Lung (tissue), 12 donors: ENCODE results near the gene SPAG6. TPM values are rescaled to one million over a fixed set of nuclear protein-coding genes. Genes with fewer than 3 reads are reported as not detected.

Experiments used
- ATAC-seq: fragments of 200-7000 bp; cut with Tn5 transposase; one replicate; pipeline ENCODE4 v1.9.1; 2020; ENCODE audit warnings: moderate number of reproducible peaks; ENCODE audit not compliant: insufficient read depth, low FRiP score
- DNase-seq, 3 donors: peaks; one replicate each; pipeline ENCODE4 v3.0.0-alpha.2; 2013 to 2017
- H3K27ac ChIP-seq, 2 donors: one replicate each; pipeline ENCODE4 v1.5.1; 2013; ENCODE audit warnings: mild to moderate bottlenecking in 2 of 2, moderate library complexity in 2 of 2, control low read depth in 1 of 2, inconsistent platforms in 1 of 2, low read depth in 1 of 2, low read length in 1 of 2
- H3K27me3 ChIP-seq, 3 donors: one replicate each; pipeline ENCODE4 v1.5.1; 2013; ENCODE audit warnings: low read length in 2 of 3; ENCODE audit not compliant: control insufficient read depth in 3 of 3, insufficient read depth in 3 of 3
- H3K36me3 ChIP-seq, 4 donors: one replicate each; pipeline ENCODE4 v1.5.1; 2013; ENCODE audit warnings: low read length in 4 of 4, mild to moderate bottlenecking in 1 of 4, moderate library complexity in 1 of 4; ENCODE audit not compliant: control insufficient read depth in 4 of 4, insufficient read depth in 4 of 4
- H3K4me1 ChIP-seq, 5 donors: one replicate each; pipeline ENCODE4 v1.5.1; 2013; ENCODE audit warnings: low read length in 5 of 5, mild to moderate bottlenecking in 2 of 5, moderate library complexity in 1 of 5; ENCODE audit not compliant: control insufficient read depth in 5 of 5, insufficient read depth in 5 of 5
- H3K4me3 ChIP-seq: one replicate; pipeline ENCODE4 v1.5.1; 2013; ENCODE audit warnings: mild to moderate bottlenecking, control low read depth, moderate library complexity
- H3K9ac ChIP-seq, 2 donors: one replicate each; pipeline ENCODE4 v1.5.1; 2013; ENCODE audit warnings: low read length in 2 of 2, control low read depth in 1 of 2; ENCODE audit not compliant: insufficient read depth in 1 of 2
- H3K9me3 ChIP-seq, 4 donors: one replicate each; pipeline ENCODE4 v1.5.1; 2013; ENCODE audit warnings: low read length in 3 of 4, mild to moderate bottlenecking in 1 of 4, moderate library complexity in 1 of 4; ENCODE audit not compliant: control insufficient read depth in 4 of 4, insufficient read depth in 3 of 4
- WGBS, 2 donors: extraction: QIAGEN DNeasy Blood & Tissue Kit; methylation state at CpG; one replicate each; pipeline ENCODE4 v1.1.7; 2013; 5-methylcytosine and 5-hydroxymethylcytosine counted together
- polyA plus RNA-seq, 2 donors: library from polyadenylated mRNA; stranded (reverse); fragments of 200-250 nt; gene quantifications; one replicate each; pipeline ENCODE4 v1.2.1, GENCODE V29; 2013
- total RNA-seq, 2 donors: library from RNA; depleted of rRNA in 1 of 2; stranded (reverse); fragments of >200 nt in 1 of 2; gene quantifications; one replicate each; pipeline ENCODE4 v1.2.1, GENCODE V29; 2014 to 2021
- TF ChIP-seq, protein P1 (sequence below): IDR thresholded peaks from 2 replicates; pipeline ENCODE4 v1.5.1; 2012; ENCODE audit warnings: mild to moderate bottlenecking; ENCODE audit errors: control extremely low read depth, extremely low read depth
- donor health status: control.
- donor health status: control.
- donor health status: Bipolar disorder and iron deficiency.
- donor health status: healthy.
- donor health status: DM: yes; HTN: yes; CAD: no.

Gene SPAG6
- total and polyA plus RNA-seq, 4 donors: 12.2 to 40.1 (median 23.6) TPM

DNA sequence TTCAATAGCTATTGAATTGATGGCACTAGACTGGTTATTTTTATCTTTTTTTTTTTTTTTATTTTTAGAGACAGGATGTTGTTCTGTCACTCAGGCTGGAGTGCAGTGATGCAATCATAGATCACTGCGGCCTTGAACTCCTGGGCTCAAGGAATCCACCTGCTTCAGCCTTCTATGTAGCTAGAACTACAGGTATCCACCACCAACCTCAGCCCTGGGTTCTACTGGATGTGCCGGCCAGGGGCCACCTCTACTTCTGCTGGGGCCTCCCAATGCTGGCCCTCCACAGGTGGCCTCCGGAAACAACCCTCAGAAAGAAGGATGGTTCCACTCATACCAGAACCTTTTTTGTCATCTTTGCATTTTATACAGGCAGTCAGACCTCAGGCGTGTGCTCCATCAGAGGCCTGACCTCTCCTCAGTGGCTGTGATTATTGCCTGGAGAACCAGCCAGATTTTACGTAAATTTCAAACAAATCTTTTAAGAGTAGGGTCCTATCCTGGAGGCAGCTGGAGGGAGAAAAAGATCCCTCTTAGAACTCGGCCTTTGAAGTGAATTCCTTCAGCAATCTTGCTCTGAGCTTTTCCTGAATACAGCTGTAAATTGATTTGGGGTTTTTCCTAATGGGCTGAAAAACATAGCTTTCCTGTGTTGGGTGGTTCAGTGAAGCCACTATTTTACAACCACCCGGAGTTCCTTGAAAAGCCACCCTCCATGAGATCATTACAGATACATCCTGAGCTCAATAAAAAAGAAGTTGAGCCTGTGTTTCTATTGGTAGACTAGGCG, 110.0 kb downstream of the SPAG6 start:
- H3K27me3 ChIP-seq: no peaks in the 10 kb centered on the region
- no peak for ATAC-seq
- H3K9ac ChIP-seq: no peak overlapping the region
- no peak overlapping the region for H3K27ac ChIP-seq
- H3K9me3 ChIP-seq: no peaks in the 10 kb centered on the region
- DNase-seq: no peak
- TF ChIP-seq, protein P1, sequence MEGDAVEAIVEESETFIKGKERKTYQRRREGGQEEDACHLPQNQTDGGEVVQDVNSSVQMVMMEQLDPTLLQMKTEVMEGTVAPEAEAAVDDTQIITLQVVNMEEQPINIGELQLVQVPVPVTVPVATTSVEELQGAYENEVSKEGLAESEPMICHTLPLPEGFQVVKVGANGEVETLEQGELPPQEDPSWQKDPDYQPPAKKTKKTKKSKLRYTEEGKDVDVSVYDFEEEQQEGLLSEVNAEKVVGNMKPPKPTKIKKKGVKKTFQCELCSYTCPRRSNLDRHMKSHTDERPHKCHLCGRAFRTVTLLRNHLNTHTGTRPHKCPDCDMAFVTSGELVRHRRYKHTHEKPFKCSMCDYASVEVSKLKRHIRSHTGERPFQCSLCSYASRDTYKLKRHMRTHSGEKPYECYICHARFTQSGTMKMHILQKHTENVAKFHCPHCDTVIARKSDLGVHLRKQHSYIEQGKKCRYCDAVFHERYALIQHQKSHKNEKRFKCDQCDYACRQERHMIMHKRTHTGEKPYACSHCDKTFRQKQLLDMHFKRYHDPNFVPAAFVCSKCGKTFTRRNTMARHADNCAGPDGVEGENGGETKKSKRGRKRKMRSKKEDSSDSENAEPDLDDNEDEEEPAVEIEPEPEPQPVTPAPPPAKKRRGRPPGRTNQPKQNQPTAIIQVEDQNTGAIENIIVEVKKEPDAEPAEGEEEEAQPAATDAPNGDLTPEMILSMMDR: no peak
- no peak overlapping the region for H3K4me3 ChIP-seq
- H3K36me3 ChIP-seq: no peaks in the 10 kb centered on the region
- peaks cover 0 to 6% (median 0%) of the 10 kb centered on the region in 5 donors for H3K4me1 ChIP-seq
- WGBS, 2 donors: 86 to 90% methylated on average over 8 of the region's 8 CpGs

GRCh38 chr10:22456486-22456885, 111.2 kb downstream of the SPAG6 start:
- no peak overlapping the region for H3K4me3 ChIP-seq
- no peaks in the 10 kb centered on the region for H3K27me3 ChIP-seq
- H3K4me1 ChIP-seq: peaks cover 0 to 6% (median 0%) of the 10 kb centered on the region in 5 donors
- no peaks in the 10 kb centered on the region for H3K36me3 ChIP-seq
- no peak for DNase-seq
- H3K27ac ChIP-seq: no peak overlapping the region
- no peak for ATAC-seq
- H3K9me3 ChIP-seq: no peaks in the 10 kb centered on the region
- TF ChIP-seq, protein P1: no peak
- H3K9ac ChIP-seq: no peak overlapping the region
- WGBS, 2 donors: 93 to 94% methylated on average over 2 of the region's 2 CpGs

DNA sequence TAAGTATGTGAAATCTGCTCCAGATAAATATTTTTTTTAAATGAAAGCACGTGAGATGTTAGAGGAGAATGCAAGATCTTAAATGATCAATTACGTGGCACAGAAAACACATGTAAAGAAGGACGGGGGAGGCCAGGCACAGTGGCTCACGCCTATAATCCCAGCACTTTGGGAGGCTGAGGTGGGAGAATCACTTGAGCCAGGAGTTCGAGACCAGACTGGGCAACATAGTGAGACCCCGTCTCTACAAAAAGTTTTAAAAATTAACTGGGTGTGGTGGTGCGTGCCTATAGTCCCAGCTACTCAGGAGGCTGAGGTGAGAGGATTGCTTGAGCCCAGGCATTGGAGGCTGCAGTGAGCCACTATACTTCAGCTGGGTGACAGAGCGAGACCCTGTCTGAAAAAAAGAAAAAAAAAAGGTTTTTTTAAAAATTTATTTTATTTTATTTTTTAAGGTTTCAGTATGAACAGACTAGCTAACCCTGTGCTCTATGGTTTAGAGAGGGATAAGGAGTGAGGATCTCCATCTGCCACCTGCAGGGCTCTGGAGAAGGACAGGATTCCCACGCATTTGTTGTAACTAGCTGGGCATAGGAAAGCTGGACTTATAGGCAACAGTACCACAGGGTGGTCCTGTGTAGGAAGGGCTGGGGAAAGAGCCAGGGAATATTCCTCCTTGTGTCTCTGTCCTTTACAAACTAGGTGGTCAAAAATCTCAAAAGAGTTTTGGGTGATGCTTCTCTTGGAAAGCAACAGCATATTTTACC, 113.2 kb downstream of the SPAG6 start:
- TF ChIP-seq, protein P1: no peak
- no peaks in the 10 kb centered on the region for H3K27me3 ChIP-seq
- DNase-seq (no peak), ATAC-seq (no peak)
- H3K9ac ChIP-seq: no peak overlapping the region
- H3K4me3 ChIP-seq: no peak overlapping the region
- H3K27ac ChIP-seq: no peak overlapping the region
- H3K36me3 ChIP-seq: no peaks in the 10 kb centered on the region
- WGBS, 2 donors: 90 to 94% methylated on average over 9 of the region's 9 CpGs
- peaks cover 0 to 6% (median 0%) of the 10 kb centered on the region in 5 donors for H3K4me1 ChIP-seq
- no peaks in the 10 kb centered on the region for H3K9me3 ChIP-seq
